WTC11 (cell line): ENCODE measurements around the gene EPO. TPM values are rescaled to one million over a fixed set of nuclear protein-coding genes. Genes with fewer than 3 reads are reported as not detected.

Source experiments
- ATAC-seq: fragments of 200-7000 bp; cut with Tn5 transposase; 2 replicates; pipeline ENCODE4 v1.10.0; 2021; ENCODE audit warnings: mild to moderate bottlenecking, moderate library complexity
- CTCF ChIA-PET: fragments of 300-600 bp; sonication (Branson Sonifier 250); formaldehyde crosslinking; loops from one replicate; lab custom pipeline; 2021; ENCODE audit warnings: antibody characterized with exemption; lab: Charles Lee
- POLR2A ChIA-PET: fragments of 350-600 bp; sonication (Branson Sonifier 250); formaldehyde crosslinking; loops from one replicate; lab custom pipeline; 2021; ENCODE audit warnings: antibody characterized with exemption; lab: Charles Lee
- DNase-seq: peaks from one replicate; pipeline ENCODE4 v3.0.0; 2021; ENCODE audit warnings: low spot score
- H3K27ac Mint-ChIP-seq: 2 replicates; pipeline ENCODE4 v1.8.0; 2021; ENCODE audit warnings: mixed read lengths
- H3K27me3 Mint-ChIP-seq: 2 replicates; pipeline ENCODE4 v1.8.0; 2021; ENCODE audit warnings: low read depth, mild to moderate bottlenecking, moderate library complexity, mixed read lengths
- H3K36me3 Mint-ChIP-seq: 2 replicates; pipeline ENCODE4 v1.8.0; 2021; ENCODE audit warnings: mixed read lengths
- H3K4me1 Mint-ChIP-seq: 2 replicates; pipeline ENCODE4 v1.8.0; 2022; ENCODE audit warnings: mixed read lengths
- H3K4me3 Mint-ChIP-seq: 2 replicates; pipeline ENCODE4 v1.8.0; 2021; ENCODE audit warnings: mild to moderate bottlenecking, moderate library complexity, mixed read lengths
- H3K9me3 Mint-ChIP-seq: 2 replicates; pipeline ENCODE4 v1.8.0; 2021; ENCODE audit warnings: mixed read lengths
- CDX4 ChIP-seq: fragments of 250-450 bp; sonication (Bioruptor Pico); IDR thresholded peaks from 2 replicates; pipeline ENCODE4 v1.9.0; 2021; ENCODE audit warnings: moderate library complexity, mild to moderate bottlenecking, inconsistent platforms, borderline replicate concordance
- CTCF ChIP-seq: fragments of 200-600 bp; IDR thresholded peaks from 2 replicates; pipeline ENCODE4 v1.8.0; 2022; ENCODE audit warnings: antibody characterized with exemption
- ELF4 ChIP-seq: sonication (generic); formaldehyde crosslinking; IDR thresholded peaks from 2 replicates; pipeline ENCODE4 v1.8.1; 2022; ENCODE audit warnings: low read depth, mild to moderate bottlenecking, moderate library complexity, missing genetic modification reagents
- ERG ChIP-seq: fragments of 250-450 bp; sonication (Bioruptor Pico); IDR thresholded peaks from 2 replicates; pipeline ENCODE4 v1.8.0; 2021; ENCODE audit warnings: mild to moderate bottlenecking
- FOXJ3 ChIP-seq: sonication (generic); formaldehyde crosslinking; IDR thresholded peaks from 2 replicates; pipeline ENCODE4 v1.9.0; 2021; ENCODE audit warnings: missing genetic modification reagents, mild to moderate bottlenecking, borderline replicate concordance
- FOXK1 ChIP-seq: sonication (generic); formaldehyde crosslinking; IDR thresholded peaks from 2 replicates; pipeline ENCODE4 v1.8.0; 2022; ENCODE audit warnings: mild to moderate bottlenecking, moderate library complexity, missing genetic modification reagents
- FOXP1 ChIP-seq: sonication (generic); formaldehyde crosslinking; IDR thresholded peaks from 2 replicates; pipeline ENCODE4 v1.8.0; 2022; ENCODE audit warnings: missing genetic modification reagents, mild to moderate bottlenecking, moderate library complexity, borderline replicate concordance
- GABPB1 ChIP-seq: sonication (generic); formaldehyde crosslinking; IDR thresholded peaks from 2 replicates; pipeline ENCODE4 v1.8.1; 2023; ENCODE audit warnings: mild to moderate bottlenecking, missing genetic modification reagents
- MXD4 ChIP-seq: fragments of 250-450 bp; sonication (Bioruptor Pico); IDR thresholded peaks from 2 replicates; pipeline ENCODE4 v1.8.0; 2021; ENCODE audit warnings: mild to moderate bottlenecking, moderate library complexity, borderline replicate concordance
- NFE2L1 ChIP-seq: sonication (generic); formaldehyde crosslinking; IDR thresholded peaks from 2 replicates; pipeline ENCODE4 v1.8.1; 2023; ENCODE audit warnings: missing genetic modification reagents
- NR1H2 ChIP-seq: sonication (generic); formaldehyde crosslinking; IDR thresholded peaks from 2 replicates; pipeline ENCODE4 v1.9.0; 2021; ENCODE audit warnings: mild to moderate bottlenecking, moderate library complexity, missing genetic modification reagents
- NR2C2 ChIP-seq: sonication (generic); formaldehyde crosslinking; IDR thresholded peaks from 2 replicates; pipeline ENCODE4 v1.8.0; 2022; ENCODE audit warnings: mild to moderate bottlenecking, missing genetic modification reagents
- NR3C1 ChIP-seq: sonication (generic); formaldehyde crosslinking; conservative IDR thresholded peaks from 2 replicates; pipeline ENCODE4 v1.8.1; 2023; ENCODE audit warnings: low read depth, mild to moderate bottlenecking, missing genetic modification reagents
- STAT6 ChIP-seq: sonication (generic); formaldehyde crosslinking; conservative IDR thresholded peaks from 2 replicates; pipeline ENCODE4 v1.8.1; 2023; ENCODE audit warnings: mild to moderate bottlenecking, low read depth, missing genetic modification reagents, moderate library complexity
- ZBTB21 ChIP-seq: sonication (generic); formaldehyde crosslinking; IDR thresholded peaks from 2 replicates; pipeline ENCODE4 v1.8.1; 2023; ENCODE audit warnings: mild to moderate bottlenecking, missing genetic modification reagents, borderline replicate concordance
- ZNF138 ChIP-seq: sonication (generic); formaldehyde crosslinking; conservative IDR thresholded peaks from 2 replicates; pipeline ENCODE4 v1.8.1; 2022; ENCODE audit warnings: mild to moderate bottlenecking, moderate library complexity, missing genetic modification reagents
- ZNF219 ChIP-seq: sonication (generic); formaldehyde crosslinking; IDR thresholded peaks from 2 replicates; pipeline ENCODE4 v1.8.0; 2023; ENCODE audit warnings: missing genetic modification reagents, mild to moderate bottlenecking, borderline replicate concordance
- ZNF232 ChIP-seq: sonication (generic); formaldehyde crosslinking; IDR thresholded peaks from 2 replicates; pipeline ENCODE4 v1.8.0; 2022; ENCODE audit warnings: mild to moderate bottlenecking, missing genetic modification reagents
- ZNF317 ChIP-seq: sonication (generic); formaldehyde crosslinking; IDR thresholded peaks from 2 replicates; pipeline ENCODE4 v1.8.1; 2023; ENCODE audit warnings: low read depth, mild to moderate bottlenecking, moderate library complexity, missing genetic modification reagents, borderline replicate concordance
- total RNA-seq: library from RNA; stranded (reverse); gene quantifications from 3 replicates; pipeline ENCODE4 v1.2.3, GENCODE V29; 2021

Gene EPO
- total RNA-seq, 1 experiment from 2014 or later, result 0.63 TPM

GRCh38 chr7:100763556-100764140 is 43.4 kb downstream of the EPO start (continued):
- no peak for TF ChIP-seq ERG (CRISPR knock-in tag)

- H3K4me1 Mint-ChIP-seq, result 0 out of 2 replicates have a peak, but pooled peaks cover 2% of the 10 kb centered on the region
- peak; percentile 24; the same call in 1 of the 2 replicates for ATAC-seq
- no peaks in the 10 kb centered on the region for H3K36me3 Mint-ChIP-seq
- TF ChIP-seq ZNF232 (no peak), ZNF317 (CRISPR knock-in tag) (no peak), CDX4 (no peak), ZBTB21 (CRISPR knock-in tag) (no peak), NR3C1 (no peak), FOXJ3 (CRISPR knock-in tag) (no peak), ZNF219 (CRISPR knock-in tag) (no peak), NR1H2 (CRISPR knock-in tag) (no peak), CTCF (no peak), FOXK1 (no peak), FOXP1 (CRISPR knock-in tag) (no peak), MXD4 (CRISPR knock-in tag) (no peak), ELF4 (CRISPR knock-in tag) (no peak), NFE2L1 (CRISPR knock-in tag) (no peak), ZNF138 (CRISPR knock-in tag) (no peak), NR2C2 (CRISPR knock-in tag) (no peak), GABPB1 (no peak), STAT6 (CRISPR knock-in tag) (no peak)
- CTCF ChIA-PET, result interaction anchor here (0.5 to 3.5 kb wide), 6 partner anchors 17 to 139 kb away, joined by 3 to 11 read pairs (median 6); partner anchors contain the start of genes POP7 and SRRT
- H3K27me3 Mint-ChIP-seq, result no peaks in the 10 kb centered on the region; the same call in 1 of the 2 replicates
- DNase-seq, result no peak
- no peaks in the 10 kb centered on the region for H3K9me3 Mint-ChIP-seq
- POLR2A ChIA-PET, result no interaction called here
- H3K27ac Mint-ChIP-seq, result no peak overlapping the region
- H3K4me3 Mint-ChIP-seq, result no peak overlapping the region
Measured at GRCh38 chr7:100764841-100765240, 44.6 kb downstream of the EPO start.
